ENCODE data around the gene NUB1. TPM values are rescaled to one million over a fixed set of nuclear protein-coding genes. Genes with fewer than 3 reads are reported as not detected.

The NUB1 gene
- polyA plus RNA-seq, 1 donor (not counting 4 experiments of a cell fraction or from before 2014, with no cell fraction given): 34.6 TPM

DNA sequence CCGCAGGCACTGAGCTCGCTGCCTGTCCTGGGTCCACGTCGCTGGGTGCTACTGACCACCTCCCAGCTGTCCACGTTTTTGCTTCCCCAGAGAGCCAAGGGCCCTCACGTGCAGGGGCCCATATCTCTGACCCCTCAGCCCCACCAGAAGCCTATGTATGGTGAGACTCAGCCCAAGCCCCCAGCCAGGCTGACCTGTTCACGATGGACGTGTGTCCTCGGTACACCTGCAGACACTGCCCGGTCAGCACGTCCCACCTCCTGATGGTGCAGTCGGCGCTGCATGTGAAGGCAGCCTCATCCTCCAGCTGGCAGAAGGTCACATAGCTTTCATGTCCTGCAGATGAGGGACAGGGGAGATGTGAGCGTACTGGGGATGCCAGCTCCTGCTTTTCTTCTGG is 58.3 kb downstream of the NUB1 start:
- dilution Hi-C loops (cut with MboI; ENCODE audit: extremely low pct_ligation_motif_present, low sequenced_read_pairs): no loop called here
- H3K4me3 ChIP-seq (ENCODE audit: control insufficient read depth in 2 of 3, extremely low read depth in 1 of 3, insufficient read depth in 2 of 3, low read depth in 1 of 3, low read length in 3 of 3): no peak overlapping the region
- DNase-seq (ENCODE audit: low read depth, low spot score) (no peak), FAIRE-seq (no peak)
- no peaks in the 10 kb centered on the region for H3K36me3 ChIP-seq (ENCODE audit: control insufficient read depth in 2 of 2, extremely low read depth in 1 of 2, insufficient read depth in 2 of 2, low read length in 2 of 2)
- H3K79me2 ChIP-seq (ENCODE audit: control insufficient read depth, insufficient read depth, low read length): no peaks in the 10 kb centered on the region
- H3K9me3 ChIP-seq (ENCODE audit: control insufficient read depth, low read depth, low read length): no peaks in the 10 kb centered on the region
- no peaks in the 10 kb centered on the region for H3K9me1 ChIP-seq (ENCODE audit: control insufficient read depth, extremely low read depth, insufficient read depth, low read length)
- H2AFZ ChIP-seq (ENCODE audit: control insufficient read depth, low read length): no peak overlapping the region
- no peak overlapping the region for H3K4me2 ChIP-seq (ENCODE audit: control insufficient read depth, extremely low read depth, insufficient read depth, low read depth, low read length)
- no peaks in the 10 kb centered on the region for H4K20me1 ChIP-seq (ENCODE audit: control insufficient read depth, extremely low read depth, insufficient read depth, low read length)
- no peak for TF ChIP-seq EZH2 (IDR thresholded peaks at IDR 0.05; ENCODE audit: low read length)
- no peak for TF ChIP-seq CTCF (optimal IDR thresholded peaks at IDR 0.05 in 1 of 3, IDR thresholded peaks at IDR 0.05 in 1 of 3, conservative IDR thresholded peaks at IDR 0.05 in 1 of 3; ENCODE audit: extremely low read depth in 1 of 3, insufficient read depth in 2 of 3, low read length in 3 of 3)
- peaks cover 3% of the 10 kb centered on the region for H3K4me1 ChIP-seq (ENCODE audit: control insufficient read depth, extremely low read depth, insufficient read depth, low read length)
- H3K27me3 ChIP-seq (ENCODE audit: control insufficient read depth, extremely low read depth, insufficient read depth, low read length): peaks cover 8% of the 10 kb centered on the region
- no peak overlapping the region for H3K27ac ChIP-seq (ENCODE audit: control insufficient read depth, insufficient read depth, low read length)
- no peak overlapping the region for H3K9ac ChIP-seq (ENCODE audit: control insufficient read depth, extremely low read depth, insufficient read depth, low read length)

- TF ChIP-seq CTCF (optimal IDR thresholded peaks at IDR 0.05 in 1 of 3, IDR thresholded peaks at IDR 0.05 in 1 of 3, conservative IDR thresholded peaks at IDR 0.05 in 1 of 3; ENCODE audit: extremely low read depth in 1 of 3, insufficient read depth in 2 of 3, low read length in 3 of 3) (no peak), EZH2 (IDR thresholded peaks at IDR 0.05; ENCODE audit: low read length) (no peak)
- peaks cover 3% of the 10 kb centered on the region for H3K4me1 ChIP-seq (ENCODE audit: control insufficient read depth, extremely low read depth, insufficient read depth, low read length)
- H3K4me2 ChIP-seq (ENCODE audit: control insufficient read depth, extremely low read depth, insufficient read depth, low read depth, low read length): no peak overlapping the region
- dilution Hi-C loops (cut with MboI; ENCODE audit: extremely low pct_ligation_motif_present, low sequenced_read_pairs): no loop called here
- DNase-seq (ENCODE audit: low read depth, low spot score) (no peak), FAIRE-seq (no peak)
- no peaks in the 10 kb centered on the region for H4K20me1 ChIP-seq (ENCODE audit: control insufficient read depth, extremely low read depth, insufficient read depth, low read length)
- no peak overlapping the region for H3K4me3 ChIP-seq (ENCODE audit: control insufficient read depth in 2 of 3, extremely low read depth in 1 of 3, insufficient read depth in 2 of 3, low read depth in 1 of 3, low read length in 3 of 3)
- no peak overlapping the region for H3K27ac ChIP-seq (ENCODE audit: control insufficient read depth, insufficient read depth, low read length)
- H3K27me3 ChIP-seq (ENCODE audit: control insufficient read depth, extremely low read depth, insufficient read depth, low read length): peaks cover 5% of the 10 kb centered on the region
- no peaks in the 10 kb centered on the region for H3K79me2 ChIP-seq (ENCODE audit: control insufficient read depth, insufficient read depth, low read length)
- no peak overlapping the region for H3K9ac ChIP-seq (ENCODE audit: control insufficient read depth, extremely low read depth, insufficient read depth, low read length)
- no peaks in the 10 kb centered on the region for H3K36me3 ChIP-seq (ENCODE audit: control insufficient read depth in 2 of 2, extremely low read depth in 1 of 2, insufficient read depth in 2 of 2, low read length in 2 of 2)
- no peaks in the 10 kb centered on the region for H3K9me1 ChIP-seq (ENCODE audit: control insufficient read depth, extremely low read depth, insufficient read depth, low read length)
- H3K9me3 ChIP-seq (ENCODE audit: control insufficient read depth, low read depth, low read length): no peaks in the 10 kb centered on the region
- H2AFZ ChIP-seq (ENCODE audit: control insufficient read depth, low read length): no peak overlapping the region
These were observed 59.2 kb downstream of the NUB1 start for GRCh38 chr7:151400626-151401315.
